GM21367 (cell line): ENCODE data around the gene WDFY3.

Source experiments
- ATAC-seq: cut with Tn5 transposase; IDR thresholded peaks from one replicate; pipeline ENCODE4 v1.9.1; 2021; ENCODE audit not compliant: unreplicated experiment

Gene WDFY3

GRCh38 chr4:84954982-84955567 lies 11.4 kb downstream of the WDFY3 start:
- no peak for ATAC-seq

DNA sequence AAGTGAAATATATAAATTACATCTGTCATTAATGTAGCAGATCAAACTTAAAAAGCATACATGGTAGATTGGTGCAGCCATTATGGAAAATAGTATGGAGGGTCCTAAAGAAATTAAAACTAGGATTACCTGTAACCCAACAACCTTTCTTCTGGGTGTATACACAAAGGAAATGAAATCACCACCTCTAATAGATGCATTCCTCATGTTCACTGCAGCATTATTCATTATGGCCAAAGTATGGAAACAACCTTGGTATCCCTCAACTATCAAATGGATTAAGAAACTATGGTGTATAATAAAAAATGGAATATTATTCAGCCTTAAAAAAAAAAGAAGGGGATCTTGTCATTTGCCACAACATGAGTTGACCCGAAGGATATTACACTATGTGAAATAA lies 13.7 kb downstream of the WDFY3 start:
- ATAC-seq, result no peak

DNA sequence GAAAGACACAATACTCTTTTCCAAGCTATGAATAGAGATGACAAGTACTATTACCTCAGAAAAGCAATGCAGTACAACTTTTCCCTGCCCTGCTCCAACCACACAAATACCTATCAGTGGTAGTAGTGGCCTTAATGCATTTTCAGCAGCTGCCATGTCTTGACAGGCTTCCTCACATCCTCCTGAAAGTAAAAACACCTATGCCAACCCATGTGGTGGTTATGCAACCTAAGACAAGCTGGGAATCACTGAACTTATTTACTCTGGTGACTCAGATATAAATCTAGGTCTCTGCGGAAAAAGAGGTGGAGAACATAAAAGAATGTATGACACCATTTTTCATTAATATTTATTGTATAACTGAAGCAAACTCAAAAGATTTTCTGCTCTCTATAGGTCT lies 14.5 kb downstream of the WDFY3 start:
- no peak for ATAC-seq

DNA sequence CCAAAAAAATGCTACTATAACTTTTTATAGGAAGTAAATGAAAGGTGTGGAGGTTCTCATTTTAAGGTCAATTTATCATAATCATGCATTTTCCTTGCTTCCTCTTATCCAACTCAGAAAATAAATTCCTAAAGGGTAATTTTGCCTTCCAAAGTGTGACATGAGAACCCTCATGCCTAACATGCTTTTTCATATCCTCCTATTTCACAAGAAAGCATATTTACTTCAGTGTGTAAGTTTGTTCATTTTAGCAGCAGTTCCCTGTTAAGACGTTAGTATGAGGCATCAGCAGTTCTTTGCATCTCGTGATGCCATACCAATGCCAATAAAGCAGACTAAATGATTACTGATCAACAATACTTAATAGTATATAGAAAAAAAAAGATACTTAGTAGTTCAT lies 18.4 kb downstream of the WDFY3 start:
- no peak for ATAC-seq

DNA sequence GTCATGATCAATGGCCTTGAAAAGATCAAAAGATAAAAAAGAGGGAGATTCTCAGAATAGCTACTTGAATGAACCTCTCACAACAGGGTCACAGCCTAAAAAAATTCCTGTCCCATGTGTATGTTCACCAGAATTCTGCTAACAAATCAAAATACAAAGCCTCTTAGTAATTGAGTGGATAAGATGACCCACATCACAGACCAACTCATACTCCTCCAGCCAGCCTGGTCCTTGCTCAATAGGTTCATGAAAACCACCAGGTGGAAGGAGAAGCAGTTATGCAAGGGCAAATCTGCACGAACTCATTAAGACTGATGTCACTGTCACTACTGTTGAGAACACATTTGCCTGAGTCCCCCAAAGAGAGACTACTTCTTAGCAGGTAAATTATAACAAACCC lies 21.5 kb downstream of the WDFY3 start:
- ATAC-seq, result no peak

- no peak for ATAC-seq
Observed at GRCh38 chr4:84940960-84941359, 25.5 kb downstream of the WDFY3 start.

GRCh38 chr4:84939113-84939512 lies 27.4 kb downstream of the WDFY3 start:
- ATAC-seq, result no peak

DNA sequence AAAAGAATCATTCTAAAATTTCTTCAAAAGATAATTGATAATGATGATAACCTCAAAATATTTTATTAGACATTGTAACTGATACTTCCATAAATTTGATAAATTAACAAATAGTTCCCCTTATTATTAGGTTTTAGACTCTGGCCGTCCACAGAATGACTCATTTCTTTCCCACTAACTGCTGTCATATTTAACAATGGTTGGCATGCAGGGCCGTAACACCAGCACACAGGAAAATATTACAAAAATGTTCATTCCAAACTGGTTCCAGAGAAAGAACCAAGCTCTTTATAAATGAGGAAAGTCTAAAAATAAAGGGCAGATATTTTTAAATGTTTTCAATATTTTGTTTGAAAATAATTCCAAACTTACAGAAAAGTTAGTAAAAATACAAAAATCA lies 28.2 kb downstream of the WDFY3 start:
- ATAC-seq, result no peak

GRCh38 chr4:84937381-84937977 lies 29.0 kb downstream of the WDFY3 start:
- ATAC-seq, result no peak

DNA sequence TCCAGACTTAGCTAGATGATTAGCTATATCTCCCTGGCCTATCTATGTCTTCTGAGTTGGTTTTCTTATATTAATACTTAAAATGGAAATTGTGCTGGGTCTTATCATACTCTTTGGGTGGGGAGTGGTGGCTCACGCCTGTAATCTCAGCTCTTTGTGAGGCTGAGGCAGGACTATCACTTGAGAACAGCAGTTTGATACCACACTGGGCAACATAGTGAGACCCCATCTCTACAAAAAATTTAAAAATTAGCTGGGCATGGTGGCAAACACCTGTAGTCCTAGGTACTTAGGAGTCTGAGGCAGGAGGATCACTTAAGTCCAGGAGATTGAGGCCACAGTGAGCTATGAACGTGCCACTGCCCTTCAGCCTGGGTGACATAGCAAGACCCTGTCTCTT lies 30.4 kb downstream of the WDFY3 start:
- no peak for ATAC-seq

GRCh38 chr4:84932462-84932861 lies 34.0 kb downstream of the WDFY3 start:
- no peak for ATAC-seq

GRCh38 chr4:84931961-84932360 lies 34.5 kb downstream of the WDFY3 start:
- no peak for ATAC-seq

GRCh38 chr4:84931274-84931673 lies 35.2 kb downstream of the WDFY3 start:
- ATAC-seq, result no peak

DNA sequence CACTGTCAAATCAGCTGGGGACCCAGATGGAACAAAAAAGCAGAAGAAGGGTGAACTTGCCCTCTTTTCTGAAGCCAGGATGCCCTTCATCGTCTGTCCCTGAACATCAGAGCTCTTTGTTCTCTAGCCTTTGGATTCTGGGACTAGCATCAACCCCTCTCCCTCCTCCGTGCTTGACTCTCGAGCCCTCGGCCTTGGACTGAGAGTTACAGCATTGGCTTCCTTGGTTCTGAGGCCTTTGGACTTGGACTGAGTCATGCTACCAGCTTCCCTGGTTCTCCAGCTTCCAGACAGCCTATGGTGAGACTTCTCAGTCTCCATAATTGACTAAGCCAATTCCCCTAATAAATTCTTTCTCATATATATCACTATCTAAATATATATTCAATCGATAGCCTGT lies 38.4 kb downstream of the WDFY3 start:
- no peak for ATAC-seq

- no peak for ATAC-seq
Observed at GRCh38 chr4:84927428-84927827, 39.1 kb downstream of the WDFY3 start.

DNA sequence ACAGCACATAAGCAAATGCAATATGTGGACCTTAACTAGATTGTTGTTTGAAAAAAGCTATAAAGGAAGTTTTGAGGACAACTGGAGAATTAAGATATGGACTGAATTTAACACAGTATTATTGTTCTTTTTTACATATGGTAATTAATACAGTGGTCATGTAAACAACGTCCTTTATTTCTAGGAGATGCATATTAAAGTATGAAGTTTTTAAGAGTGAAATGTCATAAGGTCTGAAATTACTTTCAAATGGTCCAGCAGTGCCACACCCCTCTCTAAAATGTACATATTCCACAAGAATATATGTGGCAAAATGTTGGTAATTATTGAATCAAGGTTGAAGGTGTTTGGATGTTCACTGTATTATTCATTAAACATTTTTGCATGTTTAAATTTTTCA lies 40.9 kb downstream of the WDFY3 start:
- no peak for ATAC-seq

DNA sequence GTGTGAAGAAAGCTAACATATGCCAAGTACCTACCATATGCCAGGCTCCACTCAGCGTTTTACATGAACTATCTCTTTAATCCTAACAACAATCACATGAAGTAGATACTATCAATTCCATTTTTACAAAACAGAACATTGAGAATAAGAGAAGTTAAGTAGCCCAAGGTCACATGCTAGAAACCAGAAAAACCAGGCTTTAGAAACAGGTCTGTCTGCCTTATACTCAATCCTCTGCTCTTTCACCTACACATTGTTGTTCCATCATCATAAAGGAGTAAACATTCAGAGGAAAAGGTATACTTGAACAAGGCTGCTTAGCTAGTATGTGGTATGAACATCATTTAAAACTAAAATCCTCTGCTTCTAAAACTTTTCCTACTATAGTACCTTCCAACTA lies 42.1 kb downstream of the WDFY3 start:
- ATAC-seq, result no peak

- ATAC-seq, result no peak
Observed at GRCh38 chr4:84920617-84921016, 45.9 kb downstream of the WDFY3 start.

- ATAC-seq, result no peak
Observed at GRCh38 chr4:84917869-84918600, 48.5 kb downstream of the WDFY3 start.

DNA sequence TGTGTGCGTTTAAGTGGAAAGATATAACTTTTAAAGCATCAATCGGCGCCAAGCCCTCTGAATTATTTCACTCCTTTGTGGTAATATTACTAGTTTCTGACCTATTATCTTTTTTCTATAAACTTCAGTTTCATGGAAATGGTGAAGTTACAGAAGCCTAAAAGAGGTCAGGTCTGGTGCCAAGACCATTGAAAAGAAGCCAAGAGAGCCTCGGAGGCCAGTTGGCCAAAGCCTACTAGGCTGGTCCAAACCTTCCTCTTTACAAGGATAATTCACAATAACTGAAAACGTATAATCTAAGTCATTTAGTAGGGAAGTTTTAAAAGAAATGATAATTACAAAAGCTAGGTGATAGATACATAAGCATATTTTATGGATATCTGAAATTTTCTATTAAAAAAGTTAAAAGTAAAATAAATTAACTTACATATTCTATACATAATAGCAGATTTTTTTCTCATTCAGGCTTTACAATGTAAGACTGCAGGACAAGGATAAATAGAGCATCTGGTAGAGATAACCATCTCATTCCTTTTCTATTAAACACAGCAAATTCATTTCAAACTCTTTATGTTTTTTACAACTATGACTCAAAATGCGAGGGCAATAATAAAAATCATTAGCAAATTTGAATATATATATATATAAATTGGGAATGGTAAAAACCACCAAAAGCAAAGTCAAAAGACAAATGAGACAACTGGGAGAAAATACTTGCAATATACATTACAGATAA lies 49.2 kb downstream of the WDFY3 start:
- ATAC-seq, result no peak

GRCh38 chr4:84916227-84916626 lies 50.3 kb downstream of the WDFY3 start:
- ATAC-seq, result no peak

- no peak for ATAC-seq
Observed at GRCh38 chr4:84915396-84915780, 51.1 kb downstream of the WDFY3 start.
